ENCODE data around the gene EFNA5.

EFNA5 gene

DNA sequence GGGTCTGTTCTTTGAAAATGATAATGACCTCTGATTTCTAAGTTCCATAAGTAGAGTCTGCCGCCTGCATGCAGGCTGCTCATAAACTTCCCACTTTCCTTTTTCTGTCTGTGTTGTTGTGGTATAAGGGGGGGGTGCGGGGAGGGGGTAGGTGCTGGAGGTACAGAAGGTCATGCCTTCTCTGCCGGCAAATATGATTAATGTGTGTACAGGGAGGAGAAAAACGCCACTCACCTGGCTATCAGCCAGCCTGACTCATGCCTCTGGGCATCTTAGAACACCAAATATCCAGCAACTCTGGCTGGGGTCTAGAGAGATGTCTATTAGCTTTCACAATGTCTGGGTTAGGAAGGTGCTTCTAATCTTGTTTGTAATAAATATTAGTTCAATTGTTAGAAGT is 128.3 kb downstream of the EFNA5 start:
- no peak for DNase-seq

DNA sequence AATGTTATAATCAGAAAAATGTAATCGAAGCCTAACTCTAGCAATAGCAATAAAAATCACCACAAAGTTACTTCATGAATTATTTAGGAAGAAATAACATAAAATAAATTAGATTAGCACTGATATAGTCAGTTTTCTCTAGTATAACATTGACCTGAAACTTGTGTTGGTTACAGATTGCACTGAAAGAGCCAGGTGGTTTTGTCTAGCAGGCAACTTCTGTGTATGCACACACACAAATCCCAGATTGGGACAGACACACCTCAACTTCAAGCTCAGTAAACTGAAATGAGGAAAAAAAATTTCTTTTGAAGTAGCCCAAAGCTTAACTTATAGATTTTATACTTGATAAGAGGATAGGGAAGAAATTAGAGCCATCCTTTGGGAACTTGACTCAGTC is 129.3 kb downstream of the EFNA5 start:
- no peak for DNase-seq

DNA sequence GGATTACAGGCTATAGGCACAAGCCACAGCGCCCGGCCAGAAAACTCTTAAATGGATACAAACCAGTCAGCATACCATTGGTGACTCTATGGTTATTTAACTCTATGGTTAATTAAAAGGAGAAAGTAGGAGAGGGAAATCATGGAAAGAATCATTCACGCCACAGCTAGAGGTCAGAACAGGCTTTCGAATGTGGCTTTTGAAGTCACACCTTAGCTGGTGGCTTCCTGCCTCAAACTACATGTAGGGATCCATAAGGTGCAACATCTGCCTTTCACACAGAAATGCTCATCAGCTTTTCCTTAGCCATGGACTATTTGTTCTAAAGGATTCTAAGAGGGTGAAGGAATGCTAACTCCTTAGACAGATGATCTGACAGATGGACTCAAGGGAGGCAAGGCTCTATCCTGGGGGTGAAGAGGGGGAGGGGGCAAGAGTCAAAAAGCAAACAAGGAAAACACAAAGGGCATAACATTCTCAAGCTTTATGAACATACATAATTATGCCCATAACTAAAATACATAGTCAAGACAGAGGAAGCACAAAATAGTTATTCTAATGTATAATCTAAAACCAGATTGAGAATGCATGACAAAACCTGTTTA is 130.9 kb downstream of the EFNA5 start:
- no peak for DNase-seq

- no peak for DNase-seq
Observed at GRCh38 chr5:107538805-107539445, 131.8 kb downstream of the EFNA5 start.

DNA sequence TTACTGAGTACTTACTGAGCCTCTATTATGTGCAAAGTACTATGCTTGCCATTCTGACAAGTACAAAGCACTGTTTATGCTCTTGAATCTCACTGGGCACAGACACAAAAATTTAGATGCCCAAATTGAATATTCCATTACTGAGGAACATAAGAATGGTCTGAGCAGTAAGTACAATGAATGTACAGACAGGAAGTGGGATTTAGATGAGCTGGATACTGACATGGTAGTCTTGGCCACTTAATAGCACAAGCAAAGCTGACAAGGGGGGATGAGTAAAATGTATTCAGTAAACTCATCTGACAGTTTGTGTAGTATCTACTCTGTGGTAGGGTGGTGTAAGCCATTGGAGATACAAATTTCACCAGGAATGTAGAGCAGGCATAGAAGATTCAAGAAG is 132.4 kb downstream of the EFNA5 start:
- DNase-seq, result no peak

GRCh38 chr5:107535849-107536248 is 134.9 kb downstream of the EFNA5 start:
- no peak for DNase-seq

DNA sequence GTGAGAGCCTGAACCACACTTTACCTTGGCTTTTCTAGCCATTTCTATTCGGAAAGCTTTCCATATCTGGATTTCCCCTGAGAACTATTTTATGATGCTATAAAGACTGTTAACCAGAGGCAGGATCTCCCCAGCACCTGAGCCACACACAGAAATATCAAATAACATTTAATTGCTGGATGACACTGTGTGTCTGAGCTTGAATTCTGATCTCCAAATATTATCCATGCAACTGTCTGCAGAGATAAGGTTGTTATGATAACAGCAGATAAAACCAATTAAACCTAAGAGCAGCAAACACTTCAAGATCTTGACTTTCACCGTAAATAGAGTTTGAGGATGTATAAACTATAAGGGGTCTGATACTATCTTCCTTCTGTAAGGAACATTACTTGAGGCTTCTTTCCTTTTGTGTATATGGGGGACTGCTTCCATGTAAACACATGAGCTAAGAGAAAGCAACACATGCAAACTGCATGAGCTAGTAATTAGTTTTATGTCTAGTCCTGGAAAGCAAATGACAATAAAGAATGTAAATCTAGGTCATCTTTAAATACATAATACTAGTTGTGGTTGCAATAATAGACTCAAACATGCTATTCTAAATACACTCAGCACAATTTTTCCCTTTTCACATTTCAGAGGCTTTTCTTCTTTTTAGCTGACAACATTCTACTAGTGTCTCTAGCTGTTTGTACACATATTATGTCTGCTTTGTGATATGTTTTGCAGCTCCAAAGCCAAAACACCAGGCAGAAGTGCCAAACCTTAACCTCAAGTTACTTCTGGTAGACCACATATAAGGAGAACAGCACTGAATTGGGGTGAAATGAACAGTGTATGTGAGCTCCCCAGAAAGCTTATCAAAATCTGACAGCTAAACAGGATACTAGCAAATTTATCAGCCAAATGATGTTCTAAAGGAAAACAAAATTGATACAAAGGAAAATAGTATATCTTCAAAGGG is 136.5 kb downstream of the EFNA5 start:
- no peak for DNase-seq

GRCh38 chr5:107532916-107533315 is 137.8 kb downstream of the EFNA5 start:
- no peak for DNase-seq

GRCh38 chr5:107532169-107532878 is 138.4 kb downstream of the EFNA5 start:
- DNase-seq, result no peak

GRCh38 chr5:107531308-107531707 is 139.4 kb downstream of the EFNA5 start:
- no peak for DNase-seq

GRCh38 chr5:107529618-107530017 is 141.1 kb downstream of the EFNA5 start:
- DNase-seq, result no peak

- no peak for DNase-seq
Observed at GRCh38 chr5:107526270-107526937, 144.3 kb downstream of the EFNA5 start.

- DNase-seq, result no peak
Observed at GRCh38 chr5:107524111-107524510, 146.6 kb downstream of the EFNA5 start.

GRCh38 chr5:107523029-107523680 is 147.6 kb downstream of the EFNA5 start:
- DNase-seq, result no peak

DNA sequence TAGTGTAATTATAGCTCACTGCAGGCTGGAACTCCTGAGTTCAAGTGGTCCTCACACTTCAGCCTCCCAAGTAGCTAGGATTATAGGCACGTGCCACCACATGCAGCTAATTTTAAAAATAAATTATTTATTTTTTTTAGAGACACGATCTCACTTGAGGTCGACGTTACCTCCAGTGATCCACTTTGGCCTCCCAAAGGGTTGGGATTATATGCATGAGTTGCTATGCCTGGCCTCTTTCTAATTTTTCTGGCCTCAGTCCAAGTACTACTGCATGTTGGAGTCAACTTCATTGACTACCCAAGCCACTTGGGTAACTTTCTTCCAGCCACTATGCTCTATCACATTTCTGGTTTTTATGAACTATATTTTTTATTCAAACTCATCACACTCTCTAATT is 148.3 kb downstream of the EFNA5 start:
- DNase-seq, result no peak

DNA sequence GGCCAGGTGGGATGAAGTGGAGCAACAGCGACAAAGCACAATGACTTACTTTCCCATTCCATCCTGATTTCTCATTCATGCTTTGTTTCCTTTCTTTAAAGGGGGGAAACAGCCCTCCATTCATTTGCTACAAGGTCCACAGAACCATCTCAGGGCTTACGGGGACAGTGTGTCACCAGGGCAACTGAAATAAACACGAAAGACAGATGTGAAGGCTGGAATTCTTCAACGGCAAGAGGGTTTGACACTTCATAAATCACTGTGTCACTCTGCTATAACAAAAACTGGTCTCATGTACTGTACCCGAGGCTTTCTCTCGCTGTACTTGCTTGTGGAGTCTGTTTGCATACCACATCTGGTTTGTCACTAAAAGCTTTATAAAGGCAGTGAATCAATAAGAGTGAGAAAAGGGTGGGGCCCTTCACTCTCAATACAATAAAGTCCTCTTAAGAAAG is 150.8 kb downstream of the EFNA5 start:
- DNase-seq, result no peak

DNA sequence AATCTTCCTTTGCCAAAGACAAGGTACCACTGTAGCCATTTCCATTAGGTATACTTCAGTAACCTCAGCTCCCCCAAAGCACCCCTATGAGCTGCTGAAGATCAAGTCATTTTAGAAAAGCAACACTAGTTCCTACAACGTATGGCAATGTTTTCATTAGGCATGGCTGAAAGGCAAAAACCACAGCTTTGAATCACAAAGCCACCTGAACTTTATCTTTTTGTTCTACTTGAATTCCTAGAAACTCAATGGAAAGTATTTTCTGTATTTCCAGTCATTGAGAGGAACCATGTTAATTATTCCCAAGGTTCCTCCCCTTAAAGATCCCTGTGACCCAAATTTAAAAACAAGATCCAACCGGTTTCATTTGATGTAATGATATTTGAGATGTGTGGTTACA is 152.1 kb downstream of the EFNA5 start:
- no peak for DNase-seq

DNA sequence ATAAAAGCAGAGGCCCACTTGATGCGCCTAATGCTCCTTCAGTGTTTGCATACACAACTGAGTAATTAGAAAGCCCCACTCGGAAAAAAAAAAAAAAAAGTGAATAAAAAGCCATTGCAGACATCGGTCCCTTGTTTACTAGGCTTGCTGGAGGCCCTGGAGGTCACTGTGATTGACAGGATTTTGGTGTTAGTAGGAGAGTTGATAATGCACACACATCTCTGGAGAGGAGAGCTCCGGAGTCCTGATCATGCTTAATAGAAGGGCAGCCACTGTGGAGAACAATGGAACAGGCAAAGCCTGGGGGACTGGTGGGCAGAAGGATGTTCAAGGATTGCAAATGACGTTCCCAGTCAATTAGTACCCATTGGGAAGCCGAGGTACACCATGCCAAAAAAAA is 152.5 kb downstream of the EFNA5 start:
- no peak for DNase-seq

DNA sequence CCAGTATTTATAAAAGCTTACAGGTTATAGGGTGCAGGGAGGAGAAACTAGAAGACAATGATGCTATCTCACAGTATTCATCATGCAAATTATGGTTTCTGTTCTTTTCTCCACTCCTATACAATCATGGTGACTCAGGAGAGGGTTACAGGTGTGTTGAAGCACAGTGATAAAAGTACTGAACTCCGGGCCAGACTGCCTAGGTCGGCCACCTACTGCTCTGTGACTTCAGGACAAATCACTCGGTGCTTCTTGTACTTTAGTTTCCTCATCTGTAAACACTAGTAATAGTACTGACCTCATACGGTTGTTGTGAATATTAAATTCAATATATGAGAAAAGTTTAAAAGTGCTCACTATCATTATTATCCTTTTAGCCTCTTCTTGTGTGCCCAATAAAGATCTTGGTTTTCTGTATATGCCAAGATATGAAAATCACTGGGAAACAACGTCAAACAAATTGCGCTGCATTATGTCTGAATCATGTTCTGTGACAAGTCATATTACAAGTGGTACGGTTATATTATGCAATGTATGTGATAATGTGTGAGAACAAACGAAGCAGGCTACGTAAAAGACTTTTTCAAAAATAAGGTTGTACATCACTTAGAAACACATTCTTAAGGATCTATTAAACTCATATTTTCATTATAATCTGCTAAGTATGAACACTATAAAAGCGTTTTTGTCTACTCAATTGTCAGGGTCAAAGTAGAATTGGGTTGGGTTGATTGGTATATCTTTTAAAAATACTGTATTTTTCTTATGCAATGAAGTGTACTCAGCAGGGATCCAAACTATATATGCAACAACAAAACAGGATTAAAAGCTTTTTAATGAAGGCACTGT is 153.3 kb downstream of the EFNA5 start:
- no peak for DNase-seq

DNA sequence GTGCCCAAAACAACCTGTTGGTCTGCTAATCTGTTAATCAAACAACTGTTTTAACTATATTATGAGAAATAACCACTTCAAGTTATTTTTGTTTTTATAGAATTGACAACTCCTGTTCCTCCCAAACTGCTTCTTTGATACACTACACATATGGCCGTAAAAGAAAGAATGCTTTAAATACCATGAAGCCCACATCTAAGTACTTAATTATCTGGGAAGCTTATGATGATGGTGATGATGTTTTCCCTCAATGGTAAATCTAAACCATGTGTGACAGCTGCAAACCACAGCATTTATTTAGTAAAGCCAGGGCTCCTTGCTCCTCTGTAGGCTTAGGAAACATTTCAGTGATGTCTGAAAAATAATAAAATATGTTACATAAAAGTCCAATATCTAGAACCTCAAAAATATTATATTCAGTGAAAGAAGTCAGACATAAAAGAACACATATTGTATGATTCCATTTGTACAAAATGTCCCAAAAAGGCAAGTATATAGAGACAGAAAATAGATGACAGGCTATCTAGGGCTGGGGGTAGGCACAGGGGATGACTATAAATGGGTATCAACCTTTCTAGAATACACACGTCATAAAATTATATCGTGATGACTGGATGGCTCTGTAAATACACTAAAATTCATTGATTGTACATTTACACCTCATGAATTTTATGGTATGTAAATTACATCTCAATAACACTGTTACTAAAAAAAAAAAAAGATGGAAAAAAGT is 154.1 kb downstream of the EFNA5 start:
- DNase-seq, result no peak
